Panc1 (cell line): ENCODE results near the gene IGF1.

ENCODE experiments used
- POLR2AphosphoS5 ChIP-seq: IDR thresholded peaks from 2 replicates; pipeline ENCODE4 v1.6.1; 2012; ENCODE audit warnings: mild to moderate bottlenecking, low read depth, low read length, moderate library complexity
- SIN3A ChIP-seq: IDR thresholded peaks from 2 replicates; pipeline ENCODE4 v1.6.1; 2012; ENCODE audit warnings: low read depth, mild to moderate bottlenecking, low read length, moderate library complexity, borderline replicate concordance; ENCODE audit not compliant: insufficient read depth
- TF ChIP-seq, protein P1 (sequence below): fragments of 450-650 bp; IDR thresholded peaks from 2 replicates; pipeline ENCODE4 v1.5.1; 2017; ENCODE audit warnings: mild to moderate bottlenecking
- TF ChIP-seq, protein P2 (sequence below), 2 experiments: IDR thresholded peaks; 2 replicates each; pipeline ENCODE4 v1.6.1; 2011 to 2012; ENCODE audit warnings: low read depth in 2 of 2, control low read depth in 1 of 2, low read length in 1 of 2, mild to moderate bottlenecking in 1 of 2, moderate library complexity in 1 of 2; ENCODE audit not compliant: insufficient read depth in 1 of 2

DNA sequence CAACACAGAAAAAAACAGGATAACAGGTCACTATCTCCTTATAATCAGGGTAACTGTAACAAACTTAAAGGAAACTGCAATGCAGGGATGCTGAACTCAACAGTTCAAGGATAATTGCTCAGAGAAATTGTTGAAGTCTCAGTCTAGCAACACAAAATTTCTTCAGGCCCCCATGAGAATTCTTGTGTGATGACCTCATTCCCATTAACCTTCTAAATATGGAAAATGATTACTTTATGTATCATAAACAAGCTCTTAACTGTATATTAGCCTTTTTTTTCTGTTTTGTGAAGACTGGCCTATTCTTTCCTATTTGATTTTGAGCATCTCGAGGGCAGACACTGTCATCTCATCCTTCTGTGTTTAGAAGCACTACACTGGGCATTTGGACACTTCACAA is 47.1 kb downstream of the IGF1 start:
- TF ChIP-seq, protein P1, sequence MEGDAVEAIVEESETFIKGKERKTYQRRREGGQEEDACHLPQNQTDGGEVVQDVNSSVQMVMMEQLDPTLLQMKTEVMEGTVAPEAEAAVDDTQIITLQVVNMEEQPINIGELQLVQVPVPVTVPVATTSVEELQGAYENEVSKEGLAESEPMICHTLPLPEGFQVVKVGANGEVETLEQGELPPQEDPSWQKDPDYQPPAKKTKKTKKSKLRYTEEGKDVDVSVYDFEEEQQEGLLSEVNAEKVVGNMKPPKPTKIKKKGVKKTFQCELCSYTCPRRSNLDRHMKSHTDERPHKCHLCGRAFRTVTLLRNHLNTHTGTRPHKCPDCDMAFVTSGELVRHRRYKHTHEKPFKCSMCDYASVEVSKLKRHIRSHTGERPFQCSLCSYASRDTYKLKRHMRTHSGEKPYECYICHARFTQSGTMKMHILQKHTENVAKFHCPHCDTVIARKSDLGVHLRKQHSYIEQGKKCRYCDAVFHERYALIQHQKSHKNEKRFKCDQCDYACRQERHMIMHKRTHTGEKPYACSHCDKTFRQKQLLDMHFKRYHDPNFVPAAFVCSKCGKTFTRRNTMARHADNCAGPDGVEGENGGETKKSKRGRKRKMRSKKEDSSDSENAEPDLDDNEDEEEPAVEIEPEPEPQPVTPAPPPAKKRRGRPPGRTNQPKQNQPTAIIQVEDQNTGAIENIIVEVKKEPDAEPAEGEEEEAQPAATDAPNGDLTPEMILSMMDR: no peak
- TF ChIP-seq SIN3A: no peak
- no peak for TF ChIP-seq POLR2AphosphoS5
- TF ChIP-seq, protein P2, sequence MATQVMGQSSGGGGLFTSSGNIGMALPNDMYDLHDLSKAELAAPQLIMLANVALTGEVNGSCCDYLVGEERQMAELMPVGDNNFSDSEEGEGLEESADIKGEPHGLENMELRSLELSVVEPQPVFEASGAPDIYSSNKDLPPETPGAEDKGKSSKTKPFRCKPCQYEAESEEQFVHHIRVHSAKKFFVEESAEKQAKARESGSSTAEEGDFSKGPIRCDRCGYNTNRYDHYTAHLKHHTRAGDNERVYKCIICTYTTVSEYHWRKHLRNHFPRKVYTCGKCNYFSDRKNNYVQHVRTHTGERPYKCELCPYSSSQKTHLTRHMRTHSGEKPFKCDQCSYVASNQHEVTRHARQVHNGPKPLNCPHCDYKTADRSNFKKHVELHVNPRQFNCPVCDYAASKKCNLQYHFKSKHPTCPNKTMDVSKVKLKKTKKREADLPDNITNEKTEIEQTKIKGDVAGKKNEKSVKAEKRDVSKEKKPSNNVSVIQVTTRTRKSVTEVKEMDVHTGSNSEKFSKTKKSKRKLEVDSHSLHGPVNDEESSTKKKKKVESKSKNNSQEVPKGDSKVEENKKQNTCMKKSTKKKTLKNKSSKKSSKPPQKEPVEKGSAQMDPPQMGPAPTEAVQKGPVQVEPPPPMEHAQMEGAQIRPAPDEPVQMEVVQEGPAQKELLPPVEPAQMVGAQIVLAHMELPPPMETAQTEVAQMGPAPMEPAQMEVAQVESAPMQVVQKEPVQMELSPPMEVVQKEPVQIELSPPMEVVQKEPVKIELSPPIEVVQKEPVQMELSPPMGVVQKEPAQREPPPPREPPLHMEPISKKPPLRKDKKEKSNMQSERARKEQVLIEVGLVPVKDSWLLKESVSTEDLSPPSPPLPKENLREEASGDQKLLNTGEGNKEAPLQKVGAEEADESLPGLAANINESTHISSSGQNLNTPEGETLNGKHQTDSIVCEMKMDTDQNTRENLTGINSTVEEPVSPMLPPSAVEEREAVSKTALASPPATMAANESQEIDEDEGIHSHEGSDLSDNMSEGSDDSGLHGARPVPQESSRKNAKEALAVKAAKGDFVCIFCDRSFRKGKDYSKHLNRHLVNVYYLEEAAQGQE (IDR thresholded peaks at IDR 0.05; ENCODE audit: insufficient read depth in 1 of 2, low read depth in 2 of 2, low read length in 1 of 2): no peak
